Stimulated activated naive CD8-positive, alpha-beta T cell treated with anti-CD3 and anti-CD28 coated beads, Interleukin-15, Interleukin-2, amounts not matched to agents 100 U/mL and 50 U/mL, for 24 hours (primary cell): ENCODE data around the gene PSMG4.

Experiments
- ATAC-seq: fragments of 150-1000 bp; cut with Tn5 transposase; one replicate; pipeline ENCODE4 v1.10.0; 2021
- DNase-seq: peaks from one replicate; pipeline ENCODE4 v3.0.0; 2021

PSMG4 gene

GRCh38 chr6:3251462-3252314 lies 7.1 kb upstream of the PSMG4 start:
- ATAC-seq (peak; percentile 90), DNase-seq (peak; percentile 86)

GRCh38 chr6:3252369-3252768 lies 6.4 kb upstream of the PSMG4 start:
- DNase-seq, result no peak
- no peak for ATAC-seq

GRCh38 chr6:3252861-3253596 lies 5.7 kb upstream of the PSMG4 start:
- ATAC-seq, result no peak
- no peak for DNase-seq

- no peak for DNase-seq
- no peak for ATAC-seq
Observed at GRCh38 chr6:3253597-3253961, 5.2 kb upstream of the PSMG4 start.

- DNase-seq, result no peak
Observed at GRCh38 chr6:3258201-3258600, 546 bp upstream of the PSMG4 start.

GRCh38 chr6:3259491-3259958 lies 778 bp downstream of the PSMG4 start:
- ATAC-seq (peak; percentile 12), DNase-seq (peak; percentile 39)

More at GRCh38 chr6:3258201-3258600, 546 bp upstream of the PSMG4 start:
- no peak for ATAC-seq

GRCh38 chr6:3260296-3260695 lies 1.5 kb downstream of the PSMG4 start:
- DNase-seq (no peak), ATAC-seq (no peak)

- DNase-seq (no peak), ATAC-seq (no peak)
Observed at GRCh38 chr6:3260772-3261517, 2.2 kb downstream of the PSMG4 start.

- ATAC-seq (no peak), DNase-seq (no peak)
Observed at GRCh38 chr6:3261518-3261820, 2.7 kb downstream of the PSMG4 start.

GRCh38 chr6:3261921-3262320 lies 3.2 kb downstream of the PSMG4 start:
- ATAC-seq (no peak), DNase-seq (no peak)

GRCh38 chr6:3263096-3263495 lies 4.3 kb downstream of the PSMG4 start:
- ATAC-seq (no peak), DNase-seq (no peak)

- ATAC-seq (no peak), DNase-seq (no peak)
Observed at GRCh38 chr6:3264356-3264755, 5.6 kb downstream of the PSMG4 start.

- DNase-seq (no peak), ATAC-seq (no peak)
Observed at GRCh38 chr6:3265671-3266070, 6.9 kb downstream of the PSMG4 start.

GRCh38 chr6:3266170-3266569 lies 7.4 kb downstream of the PSMG4 start:
- DNase-seq (no peak), ATAC-seq (no peak)

- no peak for DNase-seq
- ATAC-seq, result no peak
Observed at GRCh38 chr6:3267162-3267561, 8.4 kb downstream of the PSMG4 start.

GRCh38 chr6:3268680-3269079 lies 9.9 kb downstream of the PSMG4 start:
- no peak for ATAC-seq
- no peak for DNase-seq

- ATAC-seq, result no peak
Observed at GRCh38 chr6:3269281-3269975, 10.7 kb downstream of the PSMG4 start.

GRCh38 chr6:3270258-3270657 lies 11.5 kb downstream of the PSMG4 start:
- ATAC-seq, result no peak

More at GRCh38 chr6:3269281-3269975, 10.7 kb downstream of the PSMG4 start:
- DNase-seq, result no peak

GRCh38 chr6:3271756-3272155 lies 13.0 kb downstream of the PSMG4 start:
- DNase-seq (no peak), ATAC-seq (no peak)

More at GRCh38 chr6:3270258-3270657, 11.5 kb downstream of the PSMG4 start:
- DNase-seq, result no peak

GRCh38 chr6:3272911-3273547 lies 14.3 kb downstream of the PSMG4 start:
- no peak for ATAC-seq
- DNase-seq, result no peak

- ATAC-seq (no peak), DNase-seq (no peak)
Observed at GRCh38 chr6:3273707-3274521, 15.2 kb downstream of the PSMG4 start.
